ENCODE results near the gene ACAN. TPM values are rescaled to one million over a fixed set of nuclear protein-coding genes. Genes with fewer than 3 reads are reported as not detected.
A peak's percentile ranks its signal among the peaks of the same experiment; 100 is the strongest.

The ACAN gene
- total RNA-seq, 1 experiment from 2014 or later = 1.4 TPM

DNA sequence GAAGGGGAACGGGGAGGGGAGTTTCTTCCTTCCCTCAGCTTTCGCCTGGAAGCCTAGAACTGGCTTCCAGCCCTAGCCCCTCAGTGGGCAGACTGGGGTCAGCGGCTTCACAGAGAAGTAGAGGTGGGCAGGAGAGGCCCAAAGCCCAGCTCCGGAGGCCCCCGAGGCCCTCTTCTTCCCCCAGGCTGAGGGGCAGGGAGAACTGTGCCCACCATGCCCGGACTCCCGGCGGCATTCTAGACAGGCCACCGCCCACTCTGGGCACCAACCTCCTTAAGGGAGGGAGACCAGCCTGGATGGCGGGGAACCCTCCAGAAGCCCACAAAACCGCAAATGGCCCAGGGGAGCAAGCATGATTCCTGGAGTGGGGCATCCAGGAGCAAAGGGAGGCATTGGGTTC lies 74.2 kb downstream of the ACAN start:
- Mint-ChIP-seq H3K27ac (no peak overlapping the region), H3K4me3 (no peak overlapping the region), H3K4me1 (peaks cover 7% of the 10 kb centered on the region), H3K36me3 (peaks cover 15% of the 10 kb centered on the region), H3K9me3 (no peaks in the 10 kb centered on the region), H3K27me3 (ENCODE audit: low read depth) (no peaks in the 10 kb centered on the region)
- POLR2A ChIA-PET = no interaction called here
- DNase-seq (ENCODE audit: low spot score) (no peak), ATAC-seq (no peak)
- TF ChIP-seq NR3C1 (CRISPR knock-in tag; conservative IDR thresholded peaks at IDR 0.05; ENCODE audit: low read depth) (no peak), OVOL2 (CRISPR knock-in tag; IDR thresholded peaks at IDR 0.05; ENCODE audit: borderline replicate concordance) (no peak)
- TF ChIP-seq, protein P1, sequence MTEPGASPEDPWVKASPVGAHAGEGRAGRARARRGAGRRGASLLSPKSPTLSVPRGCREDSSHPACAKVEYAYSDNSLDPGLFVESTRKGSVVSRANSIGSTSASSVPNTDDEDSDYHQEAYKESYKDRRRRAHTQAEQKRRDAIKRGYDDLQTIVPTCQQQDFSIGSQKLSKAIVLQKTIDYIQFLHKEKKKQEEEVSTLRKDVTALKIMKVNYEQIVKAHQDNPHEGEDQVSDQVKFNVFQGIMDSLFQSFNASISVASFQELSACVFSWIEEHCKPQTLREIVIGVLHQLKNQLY (CRISPR knock-in tag; IDR thresholded peaks at IDR 0.05) = no peak
- CTCF ChIA-PET = interaction anchor here (1.8 to 2.7 kb wide), 5 partner anchors 27 to 301 kb away, joined by 3 to 19 read pairs (median 15); no protein-coding TSS in a partner anchor

DNA sequence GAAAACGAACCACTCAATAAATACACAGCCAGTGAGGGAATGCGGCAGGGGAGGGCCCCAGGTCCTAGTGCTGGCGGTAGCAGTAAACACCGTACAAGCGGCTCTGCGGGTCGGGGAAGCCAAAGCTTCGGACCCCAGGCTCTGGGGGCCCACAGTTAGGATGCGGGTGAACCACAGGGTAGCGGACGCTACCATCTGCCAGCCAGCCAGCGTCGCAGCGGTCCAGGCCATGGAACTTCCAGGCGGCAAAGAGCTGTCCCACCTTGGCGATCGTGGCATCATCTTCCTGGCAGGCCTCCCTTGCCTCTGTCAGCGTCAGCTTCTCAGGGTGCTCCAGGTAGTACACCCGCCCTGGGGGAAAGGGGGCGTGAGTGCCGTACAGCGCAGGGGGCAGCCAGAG lies 74.7 kb downstream of the ACAN start:
- H3K27ac Mint-ChIP-seq = no peak overlapping the region
- H3K4me3 Mint-ChIP-seq = no peak overlapping the region
- H3K9me3 Mint-ChIP-seq = no peaks in the 10 kb centered on the region
- no peak for DNase-seq (ENCODE audit: low spot score)
- no peak for ATAC-seq
- H3K27me3 Mint-ChIP-seq (ENCODE audit: low read depth) = no peaks in the 10 kb centered on the region
- TF ChIP-seq RORB (CRISPR knock-in tag; IDR thresholded peaks at IDR 0.05) (no peak), ZNF232 (CRISPR knock-in tag; IDR thresholded peaks at IDR 0.05) (no peak)
- TF ChIP-seq, protein P2, sequence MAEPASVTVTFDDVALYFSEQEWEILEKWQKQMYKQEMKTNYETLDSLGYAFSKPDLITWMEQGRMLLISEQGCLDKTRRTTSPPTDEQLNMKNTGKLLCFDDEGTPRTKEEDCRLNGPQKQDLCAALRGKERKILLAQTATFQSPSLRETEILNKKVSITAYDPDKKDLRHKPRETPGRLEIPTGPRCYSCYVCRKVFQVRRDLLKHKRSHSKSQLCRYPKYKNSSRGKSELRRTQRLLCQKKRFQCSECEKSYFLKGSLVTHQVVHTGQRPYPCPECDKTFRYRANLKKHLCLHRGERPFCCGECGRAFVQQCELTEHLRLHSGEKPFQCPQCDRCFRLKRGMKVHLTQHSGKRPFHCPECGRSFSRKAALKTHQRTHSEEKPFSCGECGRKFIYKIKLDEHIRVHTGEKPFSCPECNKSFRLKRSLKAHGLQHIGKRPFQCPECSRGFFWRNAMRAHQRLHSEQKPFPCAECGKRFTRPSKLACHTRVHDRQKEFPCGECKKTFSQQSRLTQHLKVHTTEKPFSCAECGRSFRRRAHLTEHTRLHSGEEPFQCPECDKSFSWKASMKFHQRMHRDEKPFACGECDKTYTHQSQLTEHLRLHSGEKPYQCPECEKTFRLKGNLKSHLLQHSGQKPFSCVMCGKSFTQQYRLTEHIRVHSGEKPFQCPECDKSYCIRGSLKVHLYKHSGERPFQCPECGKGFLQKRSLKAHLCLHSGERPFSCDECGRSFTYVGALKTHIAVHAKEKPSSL (CRISPR knock-in tag; conservative IDR thresholded peaks at IDR 0.05) = no peak
- TF ChIP-seq, protein P3, sequence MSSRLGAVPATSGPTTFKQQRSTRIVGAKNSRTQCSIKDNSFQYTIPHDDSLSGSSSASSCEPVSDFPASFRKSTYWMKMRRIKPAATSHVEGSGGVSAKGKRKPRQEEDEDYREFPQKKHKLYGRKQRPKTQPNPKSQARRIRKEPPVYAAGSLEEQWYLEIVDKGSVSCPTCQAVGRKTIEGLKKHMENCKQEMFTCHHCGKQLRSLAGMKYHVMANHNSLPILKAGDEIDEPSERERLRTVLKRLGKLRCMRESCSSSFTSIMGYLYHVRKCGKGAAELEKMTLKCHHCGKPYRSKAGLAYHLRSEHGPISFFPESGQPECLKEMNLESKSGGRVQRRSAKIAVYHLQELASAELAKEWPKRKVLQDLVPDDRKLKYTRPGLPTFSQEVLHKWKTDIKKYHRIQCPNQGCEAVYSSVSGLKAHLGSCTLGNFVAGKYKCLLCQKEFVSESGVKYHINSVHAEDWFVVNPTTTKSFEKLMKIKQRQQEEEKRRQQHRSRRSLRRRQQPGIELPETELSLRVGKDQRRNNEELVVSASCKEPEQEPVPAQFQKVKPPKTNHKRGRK (CRISPR knock-in tag; IDR thresholded peaks at IDR 0.05; ENCODE audit: borderline replicate concordance) = no peak
- TF ChIP-seq, protein P4, sequence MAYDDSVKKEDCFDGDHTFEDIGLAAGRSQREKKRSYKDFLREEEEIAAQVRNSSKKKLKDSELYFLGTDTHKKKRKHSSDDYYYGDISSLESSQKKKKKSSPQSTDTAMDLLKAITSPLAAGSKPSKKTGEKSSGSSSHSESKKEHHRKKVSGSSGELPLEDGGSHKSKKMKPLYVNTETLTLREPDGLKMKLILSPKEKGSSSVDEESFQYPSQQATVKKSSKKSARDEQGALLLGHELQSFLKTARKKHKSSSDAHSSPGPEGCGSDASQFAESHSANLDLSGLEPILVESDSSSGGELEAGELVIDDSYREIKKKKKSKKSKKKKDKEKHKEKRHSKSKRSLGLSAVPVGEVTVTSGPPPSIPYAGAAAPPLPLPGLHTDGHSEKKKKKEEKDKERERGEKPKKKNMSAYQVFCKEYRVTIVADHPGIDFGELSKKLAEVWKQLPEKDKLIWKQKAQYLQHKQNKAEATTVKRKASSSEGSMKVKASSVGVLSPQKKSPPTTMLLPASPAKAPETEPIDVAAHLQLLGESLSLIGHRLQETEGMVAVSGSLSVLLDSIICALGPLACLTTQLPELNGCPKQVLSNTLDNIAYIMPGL (CRISPR knock-in tag; IDR thresholded peaks at IDR 0.05) = 0 out of 2 replicates have a peak, but pooled peaks have one; percentile 3
- peaks cover 15% of the 10 kb centered on the region for H3K36me3 Mint-ChIP-seq
- peaks cover 7% of the 10 kb centered on the region for H3K4me1 Mint-ChIP-seq
- CTCF ChIA-PET = interaction anchor here (0.6 to 2.7 kb wide), 21 partner anchors 8 to 408 kb away, joined by 3 to 22 read pairs (median 5); partner anchors contain the start of genes ABHD2, ACAN and HAPLN3
- POLR2A ChIA-PET = interaction anchor here (1.8 kb wide), 1 partner anchor 17 kb away, joined by 6 read pairs; the partner anchor contains the start of gene HAPLN3

DNA sequence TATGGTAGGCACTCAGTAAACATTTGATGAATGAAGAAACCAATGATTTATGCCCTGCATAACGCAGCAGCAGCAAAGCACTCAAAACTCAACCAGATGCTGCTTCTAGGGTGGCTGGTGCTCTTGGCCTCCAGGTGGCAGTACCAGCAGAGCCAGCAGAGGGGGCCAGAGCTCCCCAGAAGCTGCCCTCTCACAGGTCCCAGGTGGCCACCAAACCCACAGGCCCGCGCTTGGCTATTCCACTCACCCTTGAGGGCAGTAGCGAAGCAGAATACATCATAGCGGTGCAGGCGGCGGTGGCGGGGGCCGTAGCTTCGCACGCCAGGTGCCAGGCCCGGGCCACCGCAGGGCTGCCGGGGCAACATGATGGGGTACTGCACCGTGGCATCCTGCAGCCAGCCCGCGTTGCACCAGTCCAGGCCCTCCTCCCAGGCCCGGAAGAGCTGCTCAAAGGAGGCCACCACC lies 75.5 kb downstream of the ACAN start:
- POLR2A ChIA-PET = interaction anchor here (0.5 to 1.8 kb wide), 3 partner anchors 16 to 18 kb away, joined by 3 to 6 read pairs (median 5); partner anchors contain the start of gene HAPLN3
- Mint-ChIP-seq H3K9me3 (0 out of 2 replicates have a peak, but pooled peaks cover 3% of the 10 kb centered on the region), H3K4me3 (no peak overlapping the region), H3K36me3 (peaks cover 22% of the 10 kb centered on the region), H3K4me1 (peaks cover 14% of the 10 kb centered on the region), H3K27ac (peak overlapping the region; percentile 85; the same call in 1 of the 2 replicates), H3K27me3 (ENCODE audit: low read depth) (no peaks in the 10 kb centered on the region)
- DNase-seq (ENCODE audit: low spot score) = peak; percentile 86
- CTCF ChIA-PET = interaction anchor here (0.6 to 3.3 kb wide), 43 partner anchors 9 to 408 kb away, joined by 3 to 22 read pairs (median 4); partner anchors contain the start of genes ABHD2, ACAN and HAPLN3
- peak; percentile 92 for ATAC-seq
- TF ChIP-seq ZNF317 (CRISPR knock-in tag; IDR thresholded peaks at IDR 0.05; ENCODE audit: borderline replicate concordance, low read depth) = peak; percentile 46; the same call in 1 of the 2 replicates
- TF ChIP-seq, protein P5, sequence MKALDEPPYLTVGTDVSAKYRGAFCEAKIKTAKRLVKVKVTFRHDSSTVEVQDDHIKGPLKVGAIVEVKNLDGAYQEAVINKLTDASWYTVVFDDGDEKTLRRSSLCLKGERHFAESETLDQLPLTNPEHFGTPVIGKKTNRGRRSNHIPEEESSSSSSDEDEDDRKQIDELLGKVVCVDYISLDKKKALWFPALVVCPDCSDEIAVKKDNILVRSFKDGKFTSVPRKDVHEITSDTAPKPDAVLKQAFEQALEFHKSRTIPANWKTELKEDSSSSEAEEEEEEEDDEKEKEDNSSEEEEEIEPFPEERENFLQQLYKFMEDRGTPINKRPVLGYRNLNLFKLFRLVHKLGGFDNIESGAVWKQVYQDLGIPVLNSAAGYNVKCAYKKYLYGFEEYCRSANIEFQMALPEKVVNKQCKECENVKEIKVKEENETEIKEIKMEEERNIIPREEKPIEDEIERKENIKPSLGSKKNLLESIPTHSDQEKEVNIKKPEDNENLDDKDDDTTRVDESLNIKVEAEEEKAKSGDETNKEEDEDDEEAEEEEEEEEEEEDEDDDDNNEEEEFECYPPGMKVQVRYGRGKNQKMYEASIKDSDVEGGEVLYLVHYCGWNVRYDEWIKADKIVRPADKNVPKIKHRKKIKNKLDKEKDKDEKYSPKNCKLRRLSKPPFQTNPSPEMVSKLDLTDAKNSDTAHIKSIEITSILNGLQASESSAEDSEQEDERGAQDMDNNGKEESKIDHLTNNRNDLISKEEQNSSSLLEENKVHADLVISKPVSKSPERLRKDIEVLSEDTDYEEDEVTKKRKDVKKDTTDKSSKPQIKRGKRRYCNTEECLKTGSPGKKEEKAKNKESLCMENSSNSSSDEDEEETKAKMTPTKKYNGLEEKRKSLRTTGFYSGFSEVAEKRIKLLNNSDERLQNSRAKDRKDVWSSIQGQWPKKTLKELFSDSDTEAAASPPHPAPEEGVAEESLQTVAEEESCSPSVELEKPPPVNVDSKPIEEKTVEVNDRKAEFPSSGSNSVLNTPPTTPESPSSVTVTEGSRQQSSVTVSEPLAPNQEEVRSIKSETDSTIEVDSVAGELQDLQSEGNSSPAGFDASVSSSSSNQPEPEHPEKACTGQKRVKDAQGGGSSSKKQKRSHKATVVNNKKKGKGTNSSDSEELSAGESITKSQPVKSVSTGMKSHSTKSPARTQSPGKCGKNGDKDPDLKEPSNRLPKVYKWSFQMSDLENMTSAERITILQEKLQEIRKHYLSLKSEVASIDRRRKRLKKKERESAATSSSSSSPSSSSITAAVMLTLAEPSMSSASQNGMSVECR (CRISPR knock-in tag; IDR thresholded peaks at IDR 0.05; ENCODE audit: borderline replicate concordance) = no peak
- TF ChIP-seq, protein P6, sequence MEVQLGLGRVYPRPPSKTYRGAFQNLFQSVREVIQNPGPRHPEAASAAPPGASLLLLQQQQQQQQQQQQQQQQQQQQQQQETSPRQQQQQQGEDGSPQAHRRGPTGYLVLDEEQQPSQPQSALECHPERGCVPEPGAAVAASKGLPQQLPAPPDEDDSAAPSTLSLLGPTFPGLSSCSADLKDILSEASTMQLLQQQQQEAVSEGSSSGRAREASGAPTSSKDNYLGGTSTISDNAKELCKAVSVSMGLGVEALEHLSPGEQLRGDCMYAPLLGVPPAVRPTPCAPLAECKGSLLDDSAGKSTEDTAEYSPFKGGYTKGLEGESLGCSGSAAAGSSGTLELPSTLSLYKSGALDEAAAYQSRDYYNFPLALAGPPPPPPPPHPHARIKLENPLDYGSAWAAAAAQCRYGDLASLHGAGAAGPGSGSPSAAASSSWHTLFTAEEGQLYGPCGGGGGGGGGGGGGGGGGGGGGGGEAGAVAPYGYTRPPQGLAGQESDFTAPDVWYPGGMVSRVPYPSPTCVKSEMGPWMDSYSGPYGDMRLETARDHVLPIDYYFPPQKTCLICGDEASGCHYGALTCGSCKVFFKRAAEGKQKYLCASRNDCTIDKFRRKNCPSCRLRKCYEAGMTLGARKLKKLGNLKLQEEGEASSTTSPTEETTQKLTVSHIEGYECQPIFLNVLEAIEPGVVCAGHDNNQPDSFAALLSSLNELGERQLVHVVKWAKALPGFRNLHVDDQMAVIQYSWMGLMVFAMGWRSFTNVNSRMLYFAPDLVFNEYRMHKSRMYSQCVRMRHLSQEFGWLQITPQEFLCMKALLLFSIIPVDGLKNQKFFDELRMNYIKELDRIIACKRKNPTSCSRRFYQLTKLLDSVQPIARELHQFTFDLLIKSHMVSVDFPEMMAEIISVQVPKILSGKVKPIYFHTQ (CRISPR knock-in tag; IDR thresholded peaks at IDR 0.05) = no peak
- TF ChIP-seq, protein P7, sequence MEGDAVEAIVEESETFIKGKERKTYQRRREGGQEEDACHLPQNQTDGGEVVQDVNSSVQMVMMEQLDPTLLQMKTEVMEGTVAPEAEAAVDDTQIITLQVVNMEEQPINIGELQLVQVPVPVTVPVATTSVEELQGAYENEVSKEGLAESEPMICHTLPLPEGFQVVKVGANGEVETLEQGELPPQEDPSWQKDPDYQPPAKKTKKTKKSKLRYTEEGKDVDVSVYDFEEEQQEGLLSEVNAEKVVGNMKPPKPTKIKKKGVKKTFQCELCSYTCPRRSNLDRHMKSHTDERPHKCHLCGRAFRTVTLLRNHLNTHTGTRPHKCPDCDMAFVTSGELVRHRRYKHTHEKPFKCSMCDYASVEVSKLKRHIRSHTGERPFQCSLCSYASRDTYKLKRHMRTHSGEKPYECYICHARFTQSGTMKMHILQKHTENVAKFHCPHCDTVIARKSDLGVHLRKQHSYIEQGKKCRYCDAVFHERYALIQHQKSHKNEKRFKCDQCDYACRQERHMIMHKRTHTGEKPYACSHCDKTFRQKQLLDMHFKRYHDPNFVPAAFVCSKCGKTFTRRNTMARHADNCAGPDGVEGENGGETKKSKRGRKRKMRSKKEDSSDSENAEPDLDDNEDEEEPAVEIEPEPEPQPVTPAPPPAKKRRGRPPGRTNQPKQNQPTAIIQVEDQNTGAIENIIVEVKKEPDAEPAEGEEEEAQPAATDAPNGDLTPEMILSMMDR (IDR thresholded peaks at IDR 0.05) = peak; percentile 60
- TF ChIP-seq ZNF396 (CRISPR knock-in tag; IDR thresholded peaks at IDR 0.05; ENCODE audit: borderline replicate concordance) = no peak
- TF ChIP-seq OVOL2 (CRISPR knock-in tag; IDR thresholded peaks at IDR 0.05; ENCODE audit: borderline replicate concordance) = no peak

Measured in WTC11 (cell line).